ENCODE data around the gene FER.
"Not testable (repeated sequence)": the region's sequence is repeated elsewhere in the genome, so short reads cannot be mapped to it uniquely, and the experiment has no call there.

The FER gene

DNA sequence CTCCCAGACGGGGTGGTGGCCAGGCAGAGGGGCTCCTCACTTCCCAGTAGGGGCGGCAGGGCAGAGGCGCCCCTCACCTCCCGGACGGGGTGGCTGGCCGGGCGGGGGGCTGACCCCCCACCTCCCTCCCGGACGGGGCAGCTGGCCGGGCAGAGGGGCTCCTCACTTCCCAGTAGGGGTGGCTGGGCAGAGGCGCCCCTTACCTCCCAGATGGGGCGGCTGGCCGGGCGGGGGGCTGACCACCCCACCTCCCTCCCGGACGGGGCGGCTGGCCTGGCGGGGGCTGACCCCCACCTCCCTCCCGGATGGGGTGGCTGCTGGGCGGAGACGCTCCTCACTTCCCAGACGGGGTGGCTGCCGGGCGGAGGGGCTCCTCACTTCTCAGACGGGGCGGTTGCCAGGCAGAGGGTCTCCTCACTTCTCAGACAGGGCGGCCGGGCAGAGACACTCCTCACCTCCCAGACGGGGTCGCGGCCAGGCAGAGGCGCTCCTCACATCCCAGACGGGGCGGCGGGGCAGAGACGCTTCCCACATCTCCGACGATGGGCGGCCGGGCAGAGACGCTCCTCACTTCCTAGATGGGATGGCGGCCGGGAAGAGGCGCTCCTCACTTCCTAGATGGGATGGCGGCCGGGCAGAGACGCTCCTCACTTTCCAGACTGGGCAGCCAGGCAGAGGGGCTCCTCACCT is 244.8 kb downstream of the FER start:
- not testable (repeated sequence) for H3K27me3 ChIP-seq (ENCODE audit: insufficient read depth, low read length); H3K4me3 ChIP-seq (ENCODE audit: low read depth, low read length); H3K4me1 ChIP-seq (ENCODE audit: control insufficient read depth, insufficient read depth, low read length, unreplicated experiment); H3K36me3 ChIP-seq (ENCODE audit: insufficient read depth, low read length); H2AFZ ChIP-seq (ENCODE audit: low read length, unreplicated experiment); H3K79me2 ChIP-seq (ENCODE audit: control insufficient read depth, insufficient read depth, low read length, unreplicated experiment); H3K27ac ChIP-seq (ENCODE audit: low read depth, low read length)

DNA sequence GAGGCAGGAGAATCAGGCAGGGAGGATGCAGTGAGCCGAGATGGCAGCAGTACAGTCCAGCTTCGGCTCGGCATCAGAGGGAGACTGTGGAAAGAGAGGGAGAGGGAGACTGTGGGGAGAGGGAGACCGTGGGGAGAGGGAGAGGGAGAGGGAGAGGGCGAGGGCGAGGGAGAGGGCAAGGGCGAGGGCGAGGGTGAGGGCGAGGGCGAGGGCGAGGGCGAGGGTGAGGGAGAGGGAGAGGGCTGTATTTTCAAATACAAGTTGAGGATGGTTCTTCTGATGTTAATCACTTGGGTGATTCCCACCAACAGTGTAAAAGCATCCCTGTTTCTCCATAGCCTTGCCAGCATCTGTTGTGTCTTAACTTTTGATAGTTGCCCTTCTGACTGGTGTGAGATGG is 245.7 kb downstream of the FER start:
- H3K4me3 ChIP-seq (ENCODE audit: low read depth, low read length); H3K36me3 ChIP-seq (ENCODE audit: insufficient read depth, low read length); H3K27me3 ChIP-seq (ENCODE audit: insufficient read depth, low read length); H3K27ac ChIP-seq (ENCODE audit: low read depth, low read length); H3K79me2 ChIP-seq (ENCODE audit: control insufficient read depth, insufficient read depth, low read length, unreplicated experiment); H2AFZ ChIP-seq (ENCODE audit: low read length, unreplicated experiment); H3K4me1 ChIP-seq (ENCODE audit: control insufficient read depth, insufficient read depth, low read length, unreplicated experiment): not testable (repeated sequence)

DNA sequence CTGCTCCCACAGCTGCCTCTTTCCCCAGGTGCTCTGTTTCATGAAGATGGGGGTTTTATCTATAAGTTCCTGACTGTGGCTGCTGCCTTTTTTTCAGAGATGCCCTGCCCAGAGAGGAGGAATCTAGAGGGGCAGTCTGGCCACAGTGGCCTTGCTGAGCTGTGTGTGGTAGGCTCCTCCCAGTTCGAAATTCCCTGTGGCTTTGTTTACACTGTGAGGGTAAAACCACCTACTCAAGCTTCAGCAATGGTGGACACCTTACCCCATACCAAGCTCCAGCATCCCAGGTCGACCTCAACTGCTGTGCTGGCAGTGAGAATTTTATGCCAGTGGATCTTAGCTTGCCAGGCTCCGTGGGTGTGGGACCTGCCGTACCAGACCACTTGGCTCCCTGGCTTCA is 250.0 kb downstream of the FER start:
- Histone ChIP-seq H3K4me1 (ENCODE audit: control insufficient read depth, insufficient read depth, low read length, unreplicated experiment) (no peaks in the 10 kb centered on the region), H2AFZ (ENCODE audit: low read length, unreplicated experiment) (no peak overlapping the region), H3K79me2 (ENCODE audit: control insufficient read depth, insufficient read depth, low read length, unreplicated experiment) (no peaks in the 10 kb centered on the region), H3K4me3 (ENCODE audit: low read depth, low read length) (no peak overlapping the region), H3K27ac (ENCODE audit: low read depth, low read length) (no peak overlapping the region), H3K27me3 (ENCODE audit: insufficient read depth, low read length) (no peaks in the 10 kb centered on the region), H3K36me3 (ENCODE audit: insufficient read depth, low read length) (no peaks in the 10 kb centered on the region; the same call in 1 of the 2 replicates)

DNA sequence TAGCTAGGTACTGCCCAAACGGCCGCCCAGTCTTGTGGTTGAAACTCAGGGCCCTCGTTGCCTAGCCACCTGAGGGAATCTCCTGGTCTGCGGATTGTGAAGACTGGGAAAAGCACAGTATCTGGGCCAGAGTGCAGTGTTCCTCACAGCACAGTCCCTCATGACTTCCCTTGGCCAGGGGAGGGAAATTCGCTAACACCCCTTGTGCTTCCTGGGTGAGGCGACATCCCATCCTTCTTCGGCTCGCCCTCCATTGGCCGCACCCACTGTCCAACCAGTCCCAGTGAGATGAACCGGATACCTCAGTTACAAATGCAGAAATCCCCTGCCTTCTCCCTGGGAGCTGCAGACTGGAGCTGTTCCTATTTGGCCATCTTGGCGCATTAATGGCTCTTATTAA is 250.5 kb downstream of the FER start:
- Histone ChIP-seq H3K79me2 (ENCODE audit: control insufficient read depth, insufficient read depth, low read length, unreplicated experiment) (no peaks in the 10 kb centered on the region), H3K4me3 (ENCODE audit: low read depth, low read length) (no peak overlapping the region), H3K27ac (ENCODE audit: low read depth, low read length) (no peak overlapping the region), H3K27me3 (ENCODE audit: insufficient read depth, low read length) (no peaks in the 10 kb centered on the region), H3K36me3 (ENCODE audit: insufficient read depth, low read length) (no peaks in the 10 kb centered on the region; the same call in 1 of the 2 replicates), H2AFZ (ENCODE audit: low read length, unreplicated experiment) (no peak overlapping the region), H3K4me1 (ENCODE audit: control insufficient read depth, insufficient read depth, low read length, unreplicated experiment) (no peaks in the 10 kb centered on the region)

DNA sequence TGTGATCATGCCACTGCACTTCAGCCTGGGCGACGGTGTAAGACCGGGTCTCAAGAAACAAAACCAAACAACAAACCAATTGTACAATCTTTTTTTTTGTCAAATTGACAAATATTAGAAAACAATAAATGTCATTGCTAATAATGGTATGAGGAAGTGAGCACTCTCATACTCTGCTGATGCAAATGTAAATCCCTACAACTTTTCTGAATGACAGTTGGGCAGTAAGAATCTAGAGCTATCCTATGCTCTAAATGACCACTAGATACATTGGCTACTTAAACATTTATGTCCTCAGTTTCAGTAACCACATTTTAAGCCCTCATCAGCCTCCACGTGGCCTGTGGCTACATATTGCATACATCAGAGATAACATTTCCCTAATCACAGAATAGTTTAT is 256.2 kb downstream of the FER start:
- no peaks in the 10 kb centered on the region for H3K36me3 ChIP-seq (ENCODE audit: insufficient read depth, low read length)
- no peaks in the 10 kb centered on the region for H3K4me1 ChIP-seq (ENCODE audit: control insufficient read depth, insufficient read depth, low read length, unreplicated experiment)
- H3K27ac ChIP-seq (ENCODE audit: low read depth, low read length) = no peak overlapping the region
- no peaks in the 10 kb centered on the region for H3K79me2 ChIP-seq (ENCODE audit: control insufficient read depth, insufficient read depth, low read length, unreplicated experiment)
- H3K4me3 ChIP-seq (ENCODE audit: low read depth, low read length) = no peak overlapping the region
- H2AFZ ChIP-seq (ENCODE audit: low read length, unreplicated experiment) = no peak overlapping the region
- no peaks in the 10 kb centered on the region for H3K27me3 ChIP-seq (ENCODE audit: insufficient read depth, low read length)

DNA sequence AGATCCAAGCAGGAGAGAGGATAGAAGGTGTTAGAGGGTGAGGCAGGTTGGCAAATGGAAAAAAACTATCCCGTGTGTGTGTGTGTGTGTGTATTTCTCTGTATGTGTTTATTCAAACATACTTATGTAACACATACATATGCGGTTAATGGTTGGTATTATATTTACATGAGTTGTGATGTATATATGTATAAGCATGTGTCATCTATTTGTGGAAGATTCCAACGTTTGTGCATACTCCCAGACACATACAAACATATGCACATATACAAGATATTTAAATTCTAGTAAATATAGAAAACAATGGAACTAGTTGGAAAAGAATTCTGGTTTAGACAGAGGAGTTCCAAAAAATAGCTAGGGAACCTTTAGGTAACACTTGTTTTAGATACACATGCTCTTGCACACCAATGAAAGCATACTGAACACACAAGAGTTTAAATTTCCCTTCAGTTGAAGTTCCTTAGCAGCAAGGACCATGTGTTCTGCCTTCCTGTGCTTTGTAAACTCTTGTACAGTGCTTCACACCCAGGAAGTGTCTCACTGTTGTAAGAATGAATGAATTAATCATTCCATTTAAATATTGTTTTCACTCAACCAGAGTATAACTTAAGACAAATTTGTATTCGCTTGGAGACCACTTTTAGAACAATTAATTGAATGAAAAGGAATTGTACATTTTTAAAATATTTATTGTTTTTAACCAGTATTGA is 257.8 kb downstream of the FER start:
- no peaks in the 10 kb centered on the region for H3K79me2 ChIP-seq (ENCODE audit: control insufficient read depth, insufficient read depth, low read length, unreplicated experiment)
- H3K4me3 ChIP-seq (ENCODE audit: low read depth, low read length) = no peak overlapping the region
- H2AFZ ChIP-seq (ENCODE audit: low read length, unreplicated experiment) = no peak overlapping the region
- no peak overlapping the region for H3K27ac ChIP-seq (ENCODE audit: low read depth, low read length)
- no peaks in the 10 kb centered on the region for H3K4me1 ChIP-seq (ENCODE audit: control insufficient read depth, insufficient read depth, low read length, unreplicated experiment)
- H3K27me3 ChIP-seq (ENCODE audit: insufficient read depth, low read length) = no peaks in the 10 kb centered on the region
- H3K36me3 ChIP-seq (ENCODE audit: insufficient read depth, low read length) = no peaks in the 10 kb centered on the region

DNA sequence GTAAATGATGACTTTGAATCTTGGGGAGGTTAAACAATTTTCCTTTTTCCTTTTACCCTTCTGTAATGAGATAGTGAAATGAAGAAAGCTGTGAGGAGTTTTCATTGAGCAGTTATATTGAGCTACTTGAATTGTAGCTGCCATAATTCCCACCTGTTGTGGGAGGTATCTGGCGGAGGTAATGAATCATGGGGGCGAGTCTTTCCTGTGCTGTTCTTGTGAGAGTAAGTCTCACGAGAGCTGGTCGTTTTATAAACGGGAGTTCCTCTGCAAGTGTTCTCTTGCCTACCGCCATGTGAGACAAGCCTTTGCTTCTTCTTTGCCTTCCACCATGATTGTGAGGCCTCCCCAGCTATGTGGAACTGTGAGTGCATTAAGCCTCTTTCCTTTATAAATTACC is 258.4 kb downstream of the FER start:
- Histone ChIP-seq H3K79me2 (ENCODE audit: control insufficient read depth, insufficient read depth, low read length, unreplicated experiment) (no peaks in the 10 kb centered on the region), H3K27me3 (ENCODE audit: insufficient read depth, low read length) (no peaks in the 10 kb centered on the region), H2AFZ (ENCODE audit: low read length, unreplicated experiment) (no peak overlapping the region), H3K27ac (ENCODE audit: low read depth, low read length) (no peak overlapping the region), H3K36me3 (ENCODE audit: insufficient read depth, low read length) (no peaks in the 10 kb centered on the region), H3K4me1 (ENCODE audit: control insufficient read depth, insufficient read depth, low read length, unreplicated experiment) (no peaks in the 10 kb centered on the region), H3K4me3 (ENCODE audit: low read depth, low read length) (no peak overlapping the region)

DNA sequence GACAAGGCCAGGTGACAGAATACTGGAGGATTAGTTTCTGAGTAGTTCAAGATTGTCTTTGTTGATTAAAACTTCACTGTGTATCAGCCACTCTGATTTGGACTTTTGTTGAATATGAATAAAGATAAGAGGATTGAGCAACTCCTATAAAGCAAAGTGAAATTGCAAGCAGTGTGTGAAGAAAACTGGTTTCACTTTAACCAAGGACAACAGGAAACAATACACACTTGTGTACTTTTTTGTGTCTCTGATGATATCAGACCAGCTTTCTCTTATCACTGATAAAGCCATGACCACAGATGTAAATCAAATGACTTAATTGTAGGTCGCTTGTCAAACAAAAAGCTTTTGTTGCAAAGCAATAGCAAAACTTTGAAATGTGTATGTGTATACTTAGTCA is 268.6 kb downstream of the FER start:
- H3K79me2 ChIP-seq (ENCODE audit: control insufficient read depth, insufficient read depth, low read length, unreplicated experiment) = no peaks in the 10 kb centered on the region
- no peak overlapping the region for H2AFZ ChIP-seq (ENCODE audit: low read length, unreplicated experiment)
- H3K27me3 ChIP-seq (ENCODE audit: insufficient read depth, low read length) = no peaks in the 10 kb centered on the region
- H3K27ac ChIP-seq (ENCODE audit: low read depth, low read length) = no peak overlapping the region
- H3K36me3 ChIP-seq (ENCODE audit: insufficient read depth, low read length) = no peaks in the 10 kb centered on the region
- no peak overlapping the region for H3K4me3 ChIP-seq (ENCODE audit: low read depth, low read length)
- H3K4me1 ChIP-seq (ENCODE audit: control insufficient read depth, insufficient read depth, low read length, unreplicated experiment) = no peaks in the 10 kb centered on the region

DNA sequence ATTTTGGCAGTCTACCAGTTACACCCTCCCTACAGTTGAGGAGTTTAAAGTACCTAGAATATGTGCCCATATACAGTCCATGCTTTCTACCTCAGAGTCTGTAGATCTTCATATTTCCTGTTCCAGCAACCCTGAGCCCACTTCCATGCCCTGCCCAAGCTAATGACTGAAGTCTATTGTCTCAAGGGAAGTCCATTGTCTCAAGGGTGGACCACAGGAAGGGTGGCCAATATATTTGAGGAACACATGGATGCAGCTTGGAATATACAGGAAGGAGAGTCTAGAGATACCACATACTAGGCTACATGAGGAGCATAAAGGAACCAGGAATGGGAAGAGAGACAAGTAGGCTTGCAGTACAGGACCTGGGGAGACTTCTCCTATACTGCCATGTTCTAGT is 274.4 kb downstream of the FER start:
- Histone ChIP-seq H3K27me3 (ENCODE audit: insufficient read depth, low read length) (no peaks in the 10 kb centered on the region), H3K4me1 (ENCODE audit: control insufficient read depth, insufficient read depth, low read length, unreplicated experiment) (no peaks in the 10 kb centered on the region), H2AFZ (ENCODE audit: low read length, unreplicated experiment) (no peak overlapping the region), H3K4me3 (ENCODE audit: low read depth, low read length) (no peak overlapping the region), H3K79me2 (ENCODE audit: control insufficient read depth, insufficient read depth, low read length, unreplicated experiment) (no peaks in the 10 kb centered on the region), H3K27ac (ENCODE audit: low read depth, low read length) (no peak overlapping the region), H3K36me3 (ENCODE audit: insufficient read depth, low read length) (0 out of 2 replicates have a peak, but pooled peaks cover 8% of the 10 kb centered on the region)

DNA sequence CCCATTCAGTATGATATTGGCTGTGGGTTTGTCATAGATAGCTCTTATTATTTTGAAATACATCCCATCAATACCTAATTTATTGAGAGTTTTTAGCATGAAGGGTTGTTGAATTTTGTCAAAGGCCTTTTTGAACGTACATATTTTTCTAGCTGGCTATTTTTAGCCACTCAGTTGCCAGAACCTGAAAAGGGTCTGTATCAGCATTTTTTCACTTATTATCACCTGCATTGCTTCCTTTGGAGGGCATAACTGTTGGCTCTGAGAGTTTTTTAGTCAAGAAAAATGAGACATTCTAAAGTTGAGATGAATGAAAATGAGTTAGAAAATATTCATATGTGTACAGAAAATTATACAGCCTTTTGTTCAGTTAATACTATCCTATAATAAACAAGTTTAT is 278.0 kb downstream of the FER start:
- not testable (repeated sequence) for H3K4me3 ChIP-seq (ENCODE audit: low read depth, low read length); H3K79me2 ChIP-seq (ENCODE audit: control insufficient read depth, insufficient read depth, low read length, unreplicated experiment); H3K27ac ChIP-seq (ENCODE audit: low read depth, low read length); H3K36me3 ChIP-seq (ENCODE audit: insufficient read depth, low read length); H2AFZ ChIP-seq (ENCODE audit: low read length, unreplicated experiment); H3K27me3 ChIP-seq (ENCODE audit: insufficient read depth, low read length)
- peaks cover 12% of the 10 kb centered on the region for H3K4me1 ChIP-seq (ENCODE audit: control insufficient read depth, insufficient read depth, low read length, unreplicated experiment)

DNA sequence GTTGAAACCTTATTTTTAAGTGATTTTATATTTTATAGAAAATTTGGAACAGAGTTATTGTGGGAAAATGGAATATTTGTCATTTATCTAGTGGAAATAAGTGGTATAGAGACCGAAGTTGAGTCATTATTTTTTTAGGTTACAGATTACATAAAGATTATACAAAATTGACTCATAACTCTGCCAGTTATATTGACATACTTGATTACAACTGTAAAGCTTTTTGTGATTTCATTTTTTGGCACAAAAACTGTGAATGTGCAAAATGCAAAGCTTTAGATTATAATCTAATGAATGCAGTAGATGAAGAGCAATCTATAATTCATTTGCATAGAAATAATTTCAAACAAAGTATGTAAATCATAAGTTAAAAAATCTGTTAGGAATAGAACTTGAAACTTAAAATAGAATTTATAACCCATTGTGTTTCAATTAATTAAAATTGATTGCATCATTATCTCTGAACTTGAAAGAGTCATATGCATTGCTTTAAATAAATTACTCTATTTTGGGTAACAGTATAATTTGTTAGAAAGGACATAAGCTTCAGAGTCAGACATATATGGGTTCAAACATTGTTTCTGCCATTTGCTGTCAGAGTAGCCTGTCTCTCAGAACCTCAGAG is 280.4 kb downstream of the FER start:
- Histone ChIP-seq H3K79me2 (ENCODE audit: control insufficient read depth, insufficient read depth, low read length, unreplicated experiment) (no peaks in the 10 kb centered on the region), H3K4me1 (ENCODE audit: control insufficient read depth, insufficient read depth, low read length, unreplicated experiment) (peaks cover 12% of the 10 kb centered on the region), H3K4me3 (ENCODE audit: low read depth, low read length) (no peak overlapping the region), H2AFZ (ENCODE audit: low read length, unreplicated experiment) (no peak overlapping the region), H3K27ac (ENCODE audit: low read depth, low read length) (no peak overlapping the region), H3K27me3 (ENCODE audit: insufficient read depth, low read length) (no peaks in the 10 kb centered on the region), H3K36me3 (ENCODE audit: insufficient read depth, low read length) (0 out of 2 replicates have a peak, but pooled peaks cover 8% of the 10 kb centered on the region)

Data from ACC112 (cell line).